HEK293 (cell line): ENCODE measurements around the gene CAND1.
A peak's percentile ranks its signal among the peaks of the same experiment; 100 is the strongest.
"Not testable (repeated sequence)": the region's sequence is repeated elsewhere in the genome, so short reads cannot be mapped to it uniquely, and the experiment has no call there.

Experiments used
- CTCF ChIA-PET: fragments of 350-600 bp; formaldehyde crosslinking; extraction: SDS; loops from one replicate; lab custom pipeline; 2021; ENCODE audit warnings: antibody characterized with exemption; lab: Yijun Ruan, JAX
- POLR2A ChIA-PET: fragments of 300-600 bp; formaldehyde crosslinking; extraction: SDS; loops from one replicate; lab custom pipeline; 2020; ENCODE audit warnings: antibody characterized with exemption, inconsistent platforms; lab: Yijun Ruan, JAX
- H3K27ac ChIP-seq: fragments of 200-500 bp; sonication (Bioruptor generic); 2 replicates; pipeline ENCODE4 v1.5.1; 2014; ENCODE audit warnings: low read depth, low read length, control low read depth, inconsistent platforms; ENCODE audit errors: extremely low read depth
- H3K36me3 ChIP-seq, 2 experiments: fragments of 200-500 bp in 1 of 2; sonication (Bioruptor generic) in 1 of 2; 1 replicate in 1 of 2; 2 replicates in 1 of 2; pipeline ENCODE4 v1.5.1; 2014 to 2017; ENCODE audit warnings: inconsistent platforms in 2 of 2, low read length in 2 of 2; ENCODE audit not compliant: control insufficient read depth in 2 of 2, insufficient read depth in 1 of 2
- H3K4me1 ChIP-seq: fragments of 200-500 bp; sonication (Bioruptor generic); 2 replicates; pipeline ENCODE4 v1.5.1; 2014; ENCODE audit warnings: mild to moderate bottlenecking, low read length, inconsistent platforms; ENCODE audit not compliant: control insufficient read depth, insufficient read depth
- H3K4me3 ChIP-seq: 2 replicates; pipeline ENCODE4 v1.5.1; 2011; ENCODE audit warnings: low read depth, mild to moderate bottlenecking, control low read depth, low read length, moderate library complexity
- H3K9me3 ChIP-seq: fragments of 200-500 bp; sonication (Bioruptor generic); 2 replicates; pipeline ENCODE4 v1.5.1; 2014; ENCODE audit warnings: low read depth, low read length, inconsistent platforms; ENCODE audit not compliant: control insufficient read depth, insufficient read depth
- EGR2 ChIP-seq: fragments of 450-650 bp; formaldehyde crosslinking; IDR thresholded peaks from 2 replicates; pipeline ENCODE4 v1.5.1; 2016; ENCODE audit warnings: low read depth, missing biosample characterization, missing genetic modification characterization
- FEZF1 ChIP-seq: fragments of 450-650 bp; formaldehyde crosslinking; IDR thresholded peaks from 2 replicates; pipeline ENCODE4 v1.5.1; 2016; ENCODE audit warnings: missing biosample characterization, missing genetic modification characterization
- HOXC10 ChIP-seq: sonication (generic); formaldehyde crosslinking; IDR thresholded peaks from 2 replicates; pipeline ENCODE4 v1.8.1; 2023; ENCODE audit warnings: mild to moderate bottlenecking, missing genetic modification reagents
- OVOL3 ChIP-seq: fragments of 450-650 bp; formaldehyde crosslinking; IDR thresholded peaks from 2 replicates; pipeline ENCODE4 v1.5.1; 2016; ENCODE audit warnings: missing biosample characterization, missing genetic modification characterization
- SCRT1 ChIP-seq: fragments of 450-650 bp; formaldehyde crosslinking; IDR thresholded peaks from 2 replicates; pipeline ENCODE4 v1.5.1; 2016; ENCODE audit warnings: missing biosample characterization, missing genetic modification characterization, borderline replicate concordance
- SCRT2 ChIP-seq: fragments of 450-650 bp; formaldehyde crosslinking; IDR thresholded peaks from 2 replicates; pipeline ENCODE4 v1.5.1; 2016; ENCODE audit warnings: missing biosample characterization, missing genetic modification characterization
- SETDB1 ChIP-seq: IDR thresholded peaks from one replicate; pipeline ENCODE4 v1.6.1; 2017; ENCODE audit warnings: mild to moderate bottlenecking, low read length, moderate library complexity, mixed read lengths; ENCODE audit not compliant: insufficient read length
- TRIM28 ChIP-seq: IDR thresholded peaks from 2 replicates; pipeline ENCODE4 v1.6.1; 2011; ENCODE audit warnings: low read length, control low read depth, borderline replicate concordance
- YY2 ChIP-seq: fragments of 450-650 bp; formaldehyde crosslinking; IDR thresholded peaks from 2 replicates; pipeline ENCODE4 v1.5.1; 2016; ENCODE audit warnings: missing biosample characterization, missing genetic modification characterization
- ZBTB48 ChIP-seq: fragments of 450-650 bp; formaldehyde crosslinking; IDR thresholded peaks from 2 replicates; pipeline ENCODE4 v1.5.1; 2016; ENCODE audit warnings: missing biosample characterization, missing genetic modification characterization
- ZBTB7A ChIP-seq: fragments of 450-650 bp; formaldehyde crosslinking; IDR thresholded peaks from 2 replicates; pipeline ENCODE4 v1.5.1; 2016; ENCODE audit warnings: low read depth, missing biosample characterization, missing genetic modification characterization
- ZFP41 ChIP-seq: fragments of 450-650 bp; formaldehyde crosslinking; IDR thresholded peaks from 2 replicates; pipeline ENCODE4 v1.5.1; 2016; ENCODE audit warnings: missing biosample characterization, missing genetic modification characterization, borderline replicate concordance
- ZNF24 ChIP-seq: fragments of 450-650 bp; formaldehyde crosslinking; IDR thresholded peaks from 2 replicates; pipeline ENCODE4 v1.5.1; 2016; ENCODE audit warnings: missing biosample characterization, missing genetic modification characterization
- ZNF335 ChIP-seq: fragments of 450-650 bp; formaldehyde crosslinking; conservative IDR thresholded peaks from 2 replicates; pipeline ENCODE4 v1.5.1; 2016; ENCODE audit warnings: missing biosample characterization, missing genetic modification characterization
- ZNF404 ChIP-seq: fragments of 450-650 bp; formaldehyde crosslinking; IDR thresholded peaks from 2 replicates; pipeline ENCODE4 v1.5.1; 2017; ENCODE audit warnings: missing biosample characterization, missing genetic modification characterization
- ZNF514 ChIP-seq: fragments of 450-650 bp; formaldehyde crosslinking; IDR thresholded peaks from 2 replicates; pipeline ENCODE4 v1.5.1; 2016; ENCODE audit warnings: missing biosample characterization, missing genetic modification characterization
- ZNF549 ChIP-seq: fragments of 450-650 bp; IDR thresholded peaks from 2 replicates; pipeline ENCODE4 v1.5.1; 2018; ENCODE audit warnings: missing biosample characterization, missing genetic modification characterization, mild to moderate bottlenecking, inconsistent platforms, moderate library complexity
- ZNF558 ChIP-seq: fragments of 450-650 bp; formaldehyde crosslinking; IDR thresholded peaks from 2 replicates; pipeline ENCODE4 v1.5.1; 2016; ENCODE audit warnings: missing biosample characterization, missing genetic modification characterization
- ZNF560 ChIP-seq: fragments of 450-650 bp; formaldehyde crosslinking; IDR thresholded peaks from 2 replicates; pipeline ENCODE4 v1.5.1; 2017; ENCODE audit warnings: missing biosample characterization, missing genetic modification characterization, borderline replicate concordance
- ZNF571 ChIP-seq: fragments of 450-650 bp; formaldehyde crosslinking; IDR thresholded peaks from 2 replicates; pipeline ENCODE4 v1.5.0; 2017; ENCODE audit warnings: missing biosample characterization, missing genetic modification characterization
- ZNF626 ChIP-seq: fragments of 450-650 bp; sonication (Bioruptor Pico); formaldehyde crosslinking; IDR thresholded peaks from 2 replicates; pipeline ENCODE4 v1.5.1; 2018; ENCODE audit warnings: missing biosample characterization, missing genetic modification characterization, inconsistent platforms
- ZNF658 ChIP-seq: fragments of 450-650 bp; formaldehyde crosslinking; IDR thresholded peaks from 2 replicates; pipeline ENCODE4; 2016; ENCODE audit warnings: missing biosample characterization, missing genetic modification characterization
- ZNF670 ChIP-seq: fragments of 450-650 bp; formaldehyde crosslinking; IDR thresholded peaks from 2 replicates; pipeline ENCODE4 v1.5.1; 2016; ENCODE audit warnings: missing biosample characterization, missing genetic modification characterization, low read depth
- ZNF785 ChIP-seq: fragments of 450-650 bp; formaldehyde crosslinking; IDR thresholded peaks from 2 replicates; pipeline ENCODE4 v1.5.1; 2016; ENCODE audit warnings: missing biosample characterization, missing genetic modification characterization
- ZNF843 ChIP-seq: fragments of 450-650 bp; formaldehyde crosslinking; IDR thresholded peaks from 2 replicates; pipeline ENCODE4 v1.5.1; 2016; ENCODE audit warnings: missing biosample characterization, missing genetic modification characterization
- ZSCAN23 ChIP-seq: fragments of 450-650 bp; formaldehyde crosslinking; IDR thresholded peaks from 2 replicates; pipeline ENCODE4 v1.5.1; 2016; ENCODE audit warnings: missing biosample characterization, missing genetic modification characterization
- TF ChIP-seq, protein P1 (sequence below): fragments of 450-650 bp; formaldehyde crosslinking; IDR thresholded peaks from 2 replicates; pipeline ENCODE4 v1.5.1; 2017; ENCODE audit warnings: missing biosample characterization, missing genetic modification characterization
- TF ChIP-seq, protein P2 (sequence below): fragments of 450-650 bp; formaldehyde crosslinking; optimal IDR thresholded peaks from 2 replicates; pipeline ENCODE3; 2016; ENCODE audit warnings: missing biosample characterization, mild to moderate bottlenecking, missing genetic modification characterization
- TF ChIP-seq, protein P3 (sequence below): fragments of 450-650 bp; formaldehyde crosslinking; IDR thresholded peaks from 2 replicates; pipeline ENCODE4 v1.5.1; 2017; ENCODE audit warnings: missing biosample characterization, missing genetic modification characterization

The CAND1 gene

DNA sequence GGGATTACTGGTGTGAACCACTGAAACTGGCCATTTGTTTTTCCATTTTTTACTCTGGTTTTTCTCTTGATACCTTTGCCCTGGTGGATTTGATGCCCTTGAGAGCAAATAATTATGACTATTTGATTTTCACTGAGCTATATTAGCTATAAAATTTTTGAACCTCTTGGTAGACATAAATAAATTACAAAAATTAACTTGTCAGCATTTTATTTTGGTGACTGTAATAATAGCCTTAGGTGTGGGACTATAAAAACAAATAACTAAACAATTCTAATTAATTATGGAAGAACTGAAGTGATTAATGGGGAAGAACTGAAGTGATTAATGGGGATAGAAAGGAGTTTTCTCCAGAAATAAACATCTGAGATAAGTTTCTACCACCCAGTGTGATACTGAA is 62.7 kb downstream of the CAND1 start (continued):
- TF ChIP-seq, protein P1, sequence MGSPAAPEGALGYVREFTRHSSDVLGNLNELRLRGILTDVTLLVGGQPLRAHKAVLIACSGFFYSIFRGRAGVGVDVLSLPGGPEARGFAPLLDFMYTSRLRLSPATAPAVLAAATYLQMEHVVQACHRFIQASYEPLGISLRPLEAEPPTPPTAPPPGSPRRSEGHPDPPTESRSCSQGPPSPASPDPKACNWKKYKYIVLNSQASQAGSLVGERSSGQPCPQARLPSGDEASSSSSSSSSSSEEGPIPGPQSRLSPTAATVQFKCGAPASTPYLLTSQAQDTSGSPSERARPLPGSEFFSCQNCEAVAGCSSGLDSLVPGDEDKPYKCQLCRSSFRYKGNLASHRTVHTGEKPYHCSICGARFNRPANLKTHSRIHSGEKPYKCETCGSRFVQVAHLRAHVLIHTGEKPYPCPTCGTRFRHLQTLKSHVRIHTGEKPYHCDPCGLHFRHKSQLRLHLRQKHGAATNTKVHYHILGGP (tag by site-specific recombination) = no peak
- TF ChIP-seq ZBTB7A = no peak
- no peak for TF ChIP-seq FEZF1 (tag by site-specific recombination)

DNA sequence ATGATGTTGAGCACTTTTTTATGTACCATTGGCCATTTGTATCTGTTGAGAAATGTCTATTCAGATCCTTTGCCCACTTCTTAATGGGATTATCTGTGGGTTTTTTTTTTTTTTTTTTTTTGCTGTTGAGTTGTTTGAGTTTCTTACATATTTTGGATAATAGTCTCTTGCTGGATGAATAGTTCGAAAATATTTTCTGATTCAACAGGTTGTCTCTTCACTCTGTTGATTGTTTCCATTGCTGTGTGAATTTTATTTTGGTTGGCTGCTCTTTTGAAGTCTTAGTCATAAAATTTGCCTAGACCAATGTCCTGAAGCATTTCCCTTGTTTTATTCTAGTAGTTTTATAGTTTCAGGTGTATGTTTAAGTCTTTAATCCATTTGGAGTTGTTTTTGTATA is 64.5 kb downstream of the CAND1 start:
- ChIA-PET POLR2A (no interaction called here), CTCF (no interaction called here)
- no peaks in the 10 kb centered on the region; the same call in 1 of the 2 replicates for H3K9me3 ChIP-seq
- no peak overlapping the region for H3K4me3 ChIP-seq
- H3K4me1 ChIP-seq = no peaks in the 10 kb centered on the region
- no peak for TF ChIP-seq ZNF785 (tag by site-specific recombination)
- peak; percentile 86 for TF ChIP-seq SCRT1 (tag by site-specific recombination)
- TF ChIP-seq ZSCAN23 (tag by site-specific recombination) = no peak
- TF ChIP-seq ZNF571 (tag by site-specific recombination) = no peak
- TF ChIP-seq, protein P2, sequence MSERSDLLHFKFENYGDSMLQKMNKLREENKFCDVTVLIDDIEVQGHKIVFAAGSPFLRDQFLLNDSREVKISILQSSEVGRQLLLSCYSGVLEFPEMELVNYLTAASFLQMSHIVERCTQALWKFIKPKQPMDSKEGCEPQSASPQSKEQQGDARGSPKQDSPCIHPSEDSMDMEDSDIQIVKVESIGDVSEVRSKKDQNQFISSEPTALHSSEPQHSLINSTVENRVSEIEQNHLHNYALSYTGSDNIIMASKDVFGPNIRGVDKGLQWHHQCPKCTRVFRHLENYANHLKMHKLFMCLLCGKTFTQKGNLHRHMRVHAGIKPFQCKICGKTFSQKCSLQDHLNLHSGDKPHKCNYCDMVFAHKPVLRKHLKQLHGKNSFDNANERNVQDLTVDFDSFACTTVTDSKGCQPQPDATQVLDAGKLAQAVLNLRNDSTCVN = no peak
- TF ChIP-seq ZNF670 (tag by site-specific recombination) = no peak
- no peak for TF ChIP-seq ZNF658 (tag by site-specific recombination)
- TF ChIP-seq OVOL3 (tag by site-specific recombination) = no peak
- peak; percentile 89 for TF ChIP-seq SCRT2 (tag by site-specific recombination)
- H3K36me3 ChIP-seq = no peaks in the 10 kb centered on the region; a peak in 1 of 3 replicates
- H3K27ac ChIP-seq = no peak overlapping the region

DNA sequence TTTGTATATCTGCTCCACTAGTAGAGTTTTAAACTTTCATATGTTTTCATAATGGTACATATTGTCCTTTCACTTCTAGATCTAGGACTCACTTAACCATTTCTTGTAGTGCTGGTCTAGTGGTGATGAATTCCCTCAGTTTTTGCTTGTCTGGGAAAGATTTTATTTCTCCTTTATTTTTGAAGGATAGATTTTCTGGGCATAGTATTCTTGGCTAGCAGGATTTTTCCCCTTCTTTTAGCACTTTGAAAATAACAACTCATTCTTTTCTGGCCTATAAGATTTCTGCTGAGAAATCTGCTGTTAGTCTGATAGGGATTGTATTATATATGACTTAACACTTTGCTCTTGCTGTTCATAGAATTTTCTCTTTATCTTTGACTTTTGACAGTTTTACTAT is 69.3 kb downstream of the CAND1 start:
- Histone ChIP-seq H3K4me3 (no peak overlapping the region), H3K36me3 (no peaks in the 10 kb centered on the region), H3K9me3 (no peaks in the 10 kb centered on the region; the same call in 1 of the 2 replicates), H3K4me1 (no peaks in the 10 kb centered on the region), H3K27ac (no peak overlapping the region)
- peak; percentile 97 for TF ChIP-seq SETDB1
- no peak for TF ChIP-seq EGR2 (tag by site-specific recombination)
- no peak; the same call in 1 of the 2 replicates for TF ChIP-seq ZNF626 (tag by site-specific recombination)
- no peak for TF ChIP-seq ZNF843 (tag by site-specific recombination)
- peak; percentile 45; the same call in 1 of the 2 replicates for TF ChIP-seq TRIM28
- ChIA-PET POLR2A (no interaction called here), CTCF (no interaction called here)

DNA sequence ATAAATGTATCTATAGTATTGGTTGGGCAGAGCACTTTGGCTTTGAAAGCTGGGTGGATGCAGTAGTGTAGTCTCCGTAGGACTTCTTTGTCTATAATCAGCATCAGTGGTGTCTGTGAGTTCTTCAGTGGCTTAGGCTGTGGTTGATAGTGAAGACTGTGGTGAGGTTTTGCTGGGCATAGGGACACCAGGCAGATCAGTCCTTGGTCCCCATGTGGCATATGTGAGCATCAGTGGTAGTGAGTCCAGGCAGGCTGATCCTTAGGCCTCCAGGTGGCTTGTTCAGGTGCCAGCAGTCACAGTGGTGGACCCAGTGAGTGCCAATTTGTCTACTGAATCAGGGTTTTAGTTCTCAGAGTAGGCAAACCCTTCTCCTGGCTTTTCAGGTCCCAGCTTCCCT is 70.4 kb downstream of the CAND1 start:
- TF ChIP-seq ZNF24 (tag by site-specific recombination) = no peak
- TF ChIP-seq, protein P3, sequence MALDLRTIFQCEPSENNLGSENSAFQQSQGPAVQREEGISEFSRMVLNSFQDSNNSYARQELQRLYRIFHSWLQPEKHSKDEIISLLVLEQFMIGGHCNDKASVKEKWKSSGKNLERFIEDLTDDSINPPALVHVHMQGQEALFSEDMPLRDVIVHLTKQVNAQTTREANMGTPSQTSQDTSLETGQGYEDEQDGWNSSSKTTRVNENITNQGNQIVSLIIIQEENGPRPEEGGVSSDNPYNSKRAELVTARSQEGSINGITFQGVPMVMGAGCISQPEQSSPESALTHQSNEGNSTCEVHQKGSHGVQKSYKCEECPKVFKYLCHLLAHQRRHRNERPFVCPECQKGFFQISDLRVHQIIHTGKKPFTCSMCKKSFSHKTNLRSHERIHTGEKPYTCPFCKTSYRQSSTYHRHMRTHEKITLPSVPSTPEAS (tag by site-specific recombination) = no peak
- TF ChIP-seq HOXC10 = no peak
- no peak for TF ChIP-seq ZNF335
- no peak for TF ChIP-seq YY2 (tag by site-specific recombination)
- no peak for TF ChIP-seq ZNF560 (tag by site-specific recombination)
- no peak for TF ChIP-seq ZNF404
- TF ChIP-seq ZBTB48 = no peak
- TF ChIP-seq ZFP41 (tag by site-specific recombination) = no peak
- no peak for TF ChIP-seq ZNF549
- TF ChIP-seq SCRT2 (tag by site-specific recombination) = no peak
- no peak for TF ChIP-seq ZNF514 (tag by site-specific recombination)
- TF ChIP-seq ZNF558 = no peak
- TF ChIP-seq, all 188 proteins: peak for 0
- H3K27ac ChIP-seq = no peak overlapping the region
- H3K9me3 ChIP-seq = no peaks in the 10 kb centered on the region; the same call in 1 of the 2 replicates
- no peak overlapping the region for H3K4me3 ChIP-seq
- CTCF ChIA-PET = no interaction called here
- POLR2A ChIA-PET = no interaction called here
- no peaks in the 10 kb centered on the region for H3K4me1 ChIP-seq
- no peaks in the 10 kb centered on the region for H3K36me3 ChIP-seq

DNA sequence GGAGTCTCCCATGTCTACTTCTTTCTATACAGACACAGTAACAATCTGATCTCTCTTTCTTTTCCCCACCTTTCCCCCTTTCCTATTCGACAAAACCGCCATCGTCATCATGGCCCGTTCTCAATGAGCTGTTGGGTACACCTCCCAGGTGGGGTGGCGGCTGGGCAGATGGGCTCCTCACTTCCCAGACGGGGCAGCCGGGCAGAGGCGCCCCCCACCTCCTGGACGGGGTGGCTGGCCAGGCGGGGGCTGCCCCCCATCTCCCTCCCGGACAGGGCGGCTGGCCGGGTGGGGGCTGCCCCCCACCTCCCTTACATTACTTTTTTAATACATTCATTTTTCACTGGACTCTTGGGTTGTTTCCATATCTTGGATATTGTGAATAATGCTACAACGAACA is 71.9 kb downstream of the CAND1 start:
- CTCF ChIA-PET, H3K4me1 ChIP-seq, H3K4me3 ChIP-seq, H3K9me3 ChIP-seq, POLR2A ChIA-PET, H3K27ac ChIP-seq, H3K36me3 ChIP-seq: not testable (repeated sequence)
